GM21360 (cell line): ENCODE data around the gene RAP1B.

Experiments
- ATAC-seq: cut with Tn5 transposase; IDR thresholded peaks from one replicate; pipeline ENCODE4 v1.9.1; 2021; ENCODE audit warnings: mild to moderate bottlenecking, moderate library complexity; ENCODE audit not compliant: unreplicated experiment

The RAP1B gene

GRCh38 chr12:68610370-68611093, at the start of gene RAP1B:
Gene RAP1B, plus strand, starts transcription at chr12:68610899. Its CDS starts 37,826 bp downstream, at chr12:68648725.
- ATAC-seq: peak; percentile 73

GRCh38 chr12:68561830-68562229, 48.9 kb upstream of the RAP1B start:
- ATAC-seq: no peak

DNA sequence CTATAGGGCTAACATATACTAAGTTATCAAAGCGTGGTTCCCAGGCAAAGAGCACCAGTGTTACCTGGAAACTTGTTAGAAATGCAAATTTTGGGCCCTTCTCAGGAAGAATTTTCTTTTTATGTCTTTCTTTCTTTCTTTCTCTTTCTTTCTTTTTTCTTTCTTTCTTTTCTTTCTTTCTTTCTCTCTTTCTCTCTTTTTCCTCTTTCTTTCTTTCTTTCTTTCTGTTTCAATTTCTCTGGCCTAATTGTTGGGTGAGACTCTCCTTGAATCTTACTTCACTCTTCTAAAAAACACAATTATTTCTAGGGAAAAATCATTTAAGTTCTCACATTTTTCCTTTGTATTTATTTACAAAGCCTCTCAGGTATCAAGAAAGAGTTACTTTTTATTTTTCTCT, 46.5 kb upstream of the RAP1B start:
- no peak for ATAC-seq

DNA sequence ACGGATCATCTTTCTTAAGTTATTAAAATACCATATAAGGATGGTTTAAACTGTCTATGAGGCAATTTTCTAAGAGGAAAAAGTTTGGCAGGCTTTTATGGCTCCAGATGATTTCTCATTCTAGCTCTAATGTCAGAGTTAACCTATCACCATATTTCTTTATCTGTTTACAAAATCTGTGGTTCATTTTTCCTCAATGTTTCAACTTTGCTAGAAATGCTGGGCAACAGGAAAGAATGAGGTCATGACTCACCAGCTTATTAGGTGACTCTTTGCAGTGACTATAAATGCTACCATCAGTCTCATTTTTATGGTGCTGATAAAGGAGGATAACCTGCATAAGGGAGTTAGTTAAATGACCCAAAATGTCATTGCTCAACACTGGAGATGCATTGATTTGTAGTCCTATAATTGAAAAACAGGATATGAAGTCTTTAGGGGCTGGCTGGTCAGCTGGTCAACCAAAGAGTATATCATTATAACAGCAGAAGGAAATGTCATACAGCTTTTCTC, 45.3 kb upstream of the RAP1B start:
- no peak for ATAC-seq

DNA sequence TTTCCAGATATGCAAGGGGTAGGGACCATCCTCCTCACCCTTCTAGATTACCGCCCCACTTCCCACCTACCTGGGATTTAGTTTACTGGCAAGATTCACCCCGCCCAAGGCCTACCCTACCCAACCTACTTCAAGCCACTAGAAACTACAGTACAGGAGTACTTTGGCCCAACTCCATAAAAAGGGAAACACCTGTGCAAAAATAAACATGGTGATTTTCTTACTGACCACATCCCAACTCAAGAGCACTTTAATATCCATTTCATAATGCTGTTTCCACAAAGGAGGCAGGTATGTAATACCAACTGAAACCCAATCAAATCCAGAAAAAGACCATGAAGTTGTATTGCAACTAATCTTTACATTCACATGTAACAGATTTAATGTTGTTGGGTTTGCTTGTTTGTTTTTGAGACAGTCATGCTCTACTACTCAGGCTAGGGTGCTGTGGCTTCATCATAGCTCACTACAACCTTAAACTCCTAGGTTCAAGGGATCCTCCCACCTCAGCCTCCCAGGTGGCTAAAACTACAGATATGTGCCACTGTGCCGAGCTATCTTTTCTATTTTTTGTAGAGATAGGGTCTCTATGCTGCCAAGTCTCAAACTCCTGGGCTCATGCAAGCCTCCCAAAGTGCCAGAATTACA, 41.7 kb upstream of the RAP1B start:
- no peak for ATAC-seq

DNA sequence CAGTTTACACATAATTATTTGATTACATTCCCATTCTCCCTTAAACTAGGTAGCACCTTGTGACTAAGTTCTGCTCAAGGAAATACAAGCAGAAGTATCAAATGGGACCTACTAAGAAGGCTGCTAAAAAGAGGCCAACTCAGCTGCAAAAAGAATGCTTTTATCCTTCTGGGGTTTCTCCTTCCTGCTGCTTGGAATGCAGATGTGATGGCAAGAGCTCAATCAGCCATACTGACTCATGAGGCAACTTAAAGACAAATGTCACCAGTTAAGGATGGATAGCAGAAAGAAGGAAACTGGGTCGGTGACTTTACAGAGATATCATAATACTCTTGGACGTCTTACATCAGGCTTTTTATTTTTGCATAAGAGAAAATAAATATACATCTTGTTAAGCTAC, 38.0 kb upstream of the RAP1B start:
- ATAC-seq: no peak

- no peak for ATAC-seq
Observed at GRCh38 chr12:68573406-68573805, 37.3 kb upstream of the RAP1B start.

DNA sequence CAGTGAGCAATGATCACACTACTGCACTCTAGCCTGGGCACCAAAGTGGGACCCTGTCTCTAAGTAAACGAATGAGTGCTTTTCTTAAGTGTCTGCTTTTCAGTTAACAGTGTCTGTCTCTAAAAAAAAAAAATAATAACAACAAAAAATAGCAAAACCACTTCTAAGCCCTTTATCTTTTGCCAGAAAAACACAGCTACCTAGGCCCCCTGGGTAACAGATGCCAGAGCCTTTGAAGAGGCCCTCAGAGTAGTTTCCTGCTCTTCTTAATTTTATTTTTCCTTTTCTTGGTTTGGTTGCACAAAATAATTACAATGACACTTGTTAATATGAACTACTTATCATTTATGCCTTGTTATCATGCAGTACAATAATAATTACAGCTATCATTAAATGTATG, 32.8 kb upstream of the RAP1B start:
- no peak for ATAC-seq

GRCh38 chr12:68578765-68579164, 31.9 kb upstream of the RAP1B start:
- no peak for ATAC-seq

DNA sequence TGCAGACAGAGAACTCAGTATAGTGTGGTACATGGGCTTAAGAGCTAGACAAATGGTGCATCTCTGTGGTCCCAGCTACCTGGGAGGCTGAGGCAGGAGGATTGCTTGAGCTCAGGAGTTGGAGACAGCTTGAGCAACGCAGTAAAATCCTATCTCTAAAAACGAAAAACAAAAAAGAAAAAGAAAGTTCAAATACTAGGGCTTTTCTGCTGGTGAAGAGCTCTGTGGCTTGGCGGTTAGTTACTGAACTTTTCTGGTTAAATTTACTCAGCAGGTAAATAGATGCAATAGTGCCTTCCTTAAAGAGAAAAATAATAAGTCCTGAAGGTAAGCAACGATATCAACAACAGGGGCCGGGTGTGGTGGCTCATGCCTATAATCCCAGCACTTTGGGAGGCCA, 31.4 kb upstream of the RAP1B start:
- ATAC-seq: no peak

DNA sequence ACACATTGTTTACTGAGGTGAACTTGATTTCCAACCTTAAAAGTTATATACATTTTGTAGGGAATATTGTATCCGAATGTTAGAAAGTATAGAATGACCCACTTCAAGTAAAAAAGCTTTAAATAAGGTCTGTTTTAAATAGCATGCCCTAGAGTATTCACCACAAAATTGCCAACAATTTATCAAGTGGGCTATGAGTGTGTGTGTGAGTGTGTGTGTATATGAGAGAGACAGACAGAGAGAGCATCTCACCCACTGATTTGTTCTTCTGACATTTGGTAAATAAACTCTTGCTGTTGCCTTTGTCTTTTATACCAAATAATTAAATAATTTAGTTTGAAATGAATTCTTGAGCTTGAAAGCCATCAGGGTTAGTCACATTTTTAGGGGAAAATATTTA, 29.8 kb upstream of the RAP1B start:
- ATAC-seq: no peak

DNA sequence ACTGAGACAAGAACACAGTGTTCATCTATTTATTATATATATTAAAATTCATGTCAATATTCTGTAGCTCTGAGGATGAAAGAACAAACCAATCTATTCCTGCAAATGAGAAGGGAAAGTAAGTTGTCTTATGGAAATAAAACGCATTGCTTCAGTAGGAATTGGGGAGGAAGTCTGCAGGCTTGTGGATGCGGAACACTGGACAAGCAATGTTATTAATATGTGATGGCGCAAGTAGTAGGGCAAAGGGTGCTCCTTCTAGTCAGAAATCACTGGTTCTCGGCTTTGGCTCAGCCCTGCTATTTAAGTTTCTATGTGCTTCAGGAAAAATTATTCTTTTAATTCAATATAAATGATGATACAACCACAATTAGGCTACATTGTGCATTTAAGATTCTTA, 28.8 kb upstream of the RAP1B start:
- ATAC-seq: no peak

- ATAC-seq: no peak
Observed at GRCh38 chr12:68585966-68586365, 24.7 kb upstream of the RAP1B start.

DNA sequence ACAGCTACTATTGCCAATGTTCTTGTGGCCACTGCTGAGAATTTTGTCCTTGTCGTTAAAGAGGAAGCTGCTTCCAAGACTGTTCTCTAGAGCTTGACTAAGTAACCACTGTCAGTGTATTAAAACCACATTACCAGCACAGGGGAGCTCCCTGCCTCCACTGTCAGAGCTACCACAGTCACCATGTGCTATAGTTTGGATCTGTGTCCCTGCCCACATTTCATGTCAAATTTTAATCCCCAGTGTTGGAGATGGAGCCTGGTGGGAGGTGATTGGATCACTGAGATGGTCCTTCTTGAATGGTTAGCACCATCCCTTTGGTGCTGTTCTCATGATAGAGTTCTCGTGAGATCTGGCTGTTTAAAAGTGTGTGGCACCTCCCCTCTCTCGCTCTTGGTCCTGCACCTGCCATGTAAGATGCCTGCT, 23.2 kb upstream of the RAP1B start:
- no peak for ATAC-seq

DNA sequence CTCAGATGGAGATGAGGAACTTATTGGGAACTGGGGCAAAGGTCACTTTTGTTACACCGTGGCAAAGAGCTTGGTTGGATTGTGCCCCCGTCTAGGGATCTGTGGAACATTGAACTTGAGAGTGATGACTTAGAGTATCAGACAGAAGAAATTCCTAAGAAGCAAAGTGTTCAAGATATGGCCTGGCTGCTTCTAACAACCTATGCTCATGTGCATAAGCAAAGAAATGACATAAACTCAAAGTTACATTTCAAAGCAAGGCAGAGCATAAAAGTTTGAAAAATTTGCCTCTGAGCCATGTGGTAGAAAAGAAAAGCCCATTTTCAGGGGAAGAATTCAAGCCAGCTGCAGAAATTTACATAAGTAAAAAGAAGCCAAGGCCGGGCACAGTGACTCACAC, 21.5 kb upstream of the RAP1B start:
- no peak for ATAC-seq

GRCh38 chr12:68591734-68592418, 18.8 kb upstream of the RAP1B start:
- ATAC-seq: no peak

- ATAC-seq: no peak
Observed at GRCh38 chr12:68595241-68595640, 15.5 kb upstream of the RAP1B start.

DNA sequence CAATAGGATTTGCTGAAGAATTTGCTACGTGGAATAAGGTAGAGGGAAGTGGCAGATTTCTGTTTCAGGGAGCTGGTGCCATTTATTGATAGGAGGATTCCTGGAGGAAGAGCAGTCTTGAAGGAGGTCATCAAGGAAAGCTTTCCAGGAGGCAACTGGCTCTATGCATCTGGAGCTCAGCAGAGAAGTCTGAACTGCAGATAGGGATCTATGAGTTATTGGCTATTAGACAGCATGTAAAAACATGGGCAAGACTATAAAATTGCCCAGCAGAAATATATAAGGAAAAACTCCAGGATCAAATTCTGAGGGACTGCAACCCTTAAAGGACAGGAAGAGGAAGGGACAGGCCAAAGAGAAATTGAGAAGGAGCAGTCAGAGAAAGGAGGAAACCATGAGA, 8.9 kb upstream of the RAP1B start:
- no peak for ATAC-seq

GRCh38 chr12:68602720-68603119, 8.0 kb upstream of the RAP1B start:
- no peak for ATAC-seq

DNA sequence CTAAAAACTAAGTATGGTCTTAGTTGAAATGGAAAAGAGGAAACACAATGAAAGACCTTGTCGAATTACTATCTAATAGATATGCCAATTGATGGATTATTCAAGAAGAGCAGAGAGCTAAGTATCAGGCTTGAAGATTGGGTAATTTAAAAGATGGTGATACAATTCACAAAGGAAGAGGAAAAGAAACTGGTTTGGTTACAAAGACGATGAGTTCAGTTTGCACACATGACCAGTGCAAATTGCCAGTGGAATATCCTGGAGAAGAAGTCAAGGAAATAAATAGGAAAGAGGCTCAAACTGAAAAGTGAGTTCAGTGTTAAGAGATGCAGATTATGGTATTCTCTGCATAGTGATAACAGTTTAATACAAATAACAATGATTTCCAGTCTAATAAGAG, 2.5 kb upstream of the RAP1B start:
- no peak for ATAC-seq

GRCh38 chr12:68609998-68610369, 715 bp upstream of the RAP1B start:
- no peak for ATAC-seq
